ENCODE results near the gene PRKG1. TPM values are rescaled to one million over a fixed set of nuclear protein-coding genes. Genes with fewer than 3 reads are reported as not detected.

Gene PRKG1
- total and polyA plus RNA-seq, 2 of the 8 experiments (the other 6 are each of a cell fraction or from before 2014, with no cell fraction given) = 4.2 to 15.2 TPM

- Histone ChIP-seq H3K23ac (ENCODE audit: insufficient read length) (no peak overlapping the region), H3K4me3 (ENCODE audit: extremely low read depth in 1 of 4, insufficient read depth in 2 of 4, low read depth in 3 of 4, low read length in 4 of 4) (peak overlapping the region in 1 of 4 experiments; percentile 13; a peak in 1 of 8 replicates), H4K91ac (replicated peaks; ENCODE audit: insufficient read length, low read length) (peak overlapping the region; percentile 76), H2BK15ac (ENCODE audit: low read length) (no peak overlapping the region), H3K4me2 (ENCODE audit: insufficient read depth in 1 of 2, low read depth in 2 of 2, low read length in 2 of 2) (peak overlapping the region; percentile 2 to 22; a peak in 1 of 4 replicates), H3K79me2 (ENCODE audit: control insufficient read depth in 1 of 2, insufficient read depth in 2 of 2, low read length in 2 of 2) (no peaks in the 10 kb centered on the region), H3K36me3 (ENCODE audit: control insufficient read depth in 2 of 4, insufficient read depth in 4 of 4, low read length in 3 of 4) (peaks cover 0 to 2% (median 0%) of the 10 kb centered on the region in 4 experiments; a peak in 1 of 8 replicates), H2BK20ac (ENCODE audit: low read length) (no peak overlapping the region), H2AK5ac (ENCODE audit: low read depth, low read length) (no peak overlapping the region), H3K56ac (replicated peaks; ENCODE audit: insufficient read length, low read depth, low read length) (no peak overlapping the region), H4K5ac (ENCODE audit: insufficient read length, low read depth, low read length) (no peak overlapping the region), H2BK5ac (ENCODE audit: low read depth, low read length) (no peak overlapping the region; the same call in 1 of the 2 replicates), H2BK120ac (replicated peaks; ENCODE audit: low read depth, low read length) (no peak overlapping the region), H3K9me3 (ENCODE audit: insufficient read depth in 2 of 2, low read depth in 1 of 2, low read length in 1 of 2) (peaks cover 13 to 17% of the 10 kb centered on the region in 2 experiments), H2BK12ac (ENCODE audit: low read depth, low read length) (no peak overlapping the region), H3K18ac (ENCODE audit: extremely low read depth, low read length) (peak overlapping the region; percentile 55), H4K20me1 (replicated peaks in 1 of 2; ENCODE audit: control insufficient read depth in 1 of 2, insufficient read depth in 2 of 2, low read length in 2 of 2) (no peaks in the 10 kb centered on the region), H3K9ac (replicated peaks in 1 of 4; ENCODE audit: extremely low read depth in 1 of 4, low read depth in 3 of 4, low read length in 3 of 4) (no peak overlapping the region), H3K27me3 (replicated peaks in 1 of 4; ENCODE audit: control insufficient read depth in 3 of 4, extremely low read depth in 1 of 4, insufficient read depth in 3 of 4, low read length in 3 of 4) (no peaks in the 10 kb centered on the region), H3K27ac (ENCODE audit: low read depth, low read length) (no peak overlapping the region), H3K4ac (replicated peaks; ENCODE audit: insufficient read length, low read depth, low read length) (peak overlapping the region; percentile 21), H4K8ac (ENCODE audit: extremely low read depth, insufficient read depth, low read length) (no peak overlapping the region), H3K23me2 (ENCODE audit: low read depth, low read length) (no peaks in the 10 kb centered on the region), H2AFZ (ENCODE audit: low read length) (no peak overlapping the region), H3K4me1 (replicated peaks in 1 of 4; ENCODE audit: control insufficient read depth in 3 of 4, insufficient read depth in 4 of 4, low read length in 3 of 4) (peaks cover 2 to 14% (median 9%) of the 10 kb centered on the region in 4 experiments; a peak in 4 of 7 replicates), H3K79me1 (ENCODE audit: low read depth, low read length) (no peaks in the 10 kb centered on the region), H3K14ac (ENCODE audit: insufficient read length) (no peak overlapping the region)
- POLR2A ChIA-PET (ENCODE audit: partially characterized antibody) = interaction anchor here (0.9 to 2.6 kb wide), 3 partner anchors 11 to 14 kb away, joined by 3 to 19 read pairs (median 3); no protein-coding TSS in a partner anchor
- CTCF ChIA-PET (ENCODE audit: partially characterized antibody) = interaction anchor here (1.7 kb wide), 1 partner anchor 194 kb away, joined by 4 read pairs; no protein-coding TSS in a partner anchor
- TF ChIP-seq E2F6 (IDR thresholded peaks at IDR 0.05) = peak; percentile 27; the same call in 1 of the 2 replicates
- no peak; a peak in 1 of 4 replicates for TF ChIP-seq HDAC2 (IDR thresholded peaks at IDR 0.05; ENCODE audit: borderline replicate concordance in 1 of 2, low read depth in 2 of 2, low read length in 2 of 2)
- DNase-seq (ENCODE audit: low read depth in 1 of 2, low spot score in 2 of 2) (no peak), FAIRE-seq (peak; percentile 42)
- 32% methylated on average over 3 of the region's 3 CpGs; no CpG with 5 or more reads in 1 of the 2 experiments for WGBS, 2 experiments (ENCODE audit: extremely low coverage in 1 of 2, insufficient coverage in 1 of 2, insufficient read length in 1 of 2, insufficient replicate concordance in 2 of 2, low coverage in 1 of 2, low lambda C conversion rate in 2 of 2, missing lambda C conversion rate in 1 of 2)
These were observed 944.8 kb downstream of the PRKG1 start for GRCh38 chr10:52019077-52019555.

Data from H1 (cell line).